Panc1 (cell line): ENCODE measurements around the gene UCMA. TPM values are rescaled to one million over a fixed set of nuclear protein-coding genes. Genes with fewer than 3 reads are reported as not detected.

Source experiments
- ATAC-seq: fragments of 200-7000 bp; cut with Tn5 transposase; 2 replicates; pipeline ENCODE4 v1.9.1; 2020; ENCODE audit warnings: mild to moderate bottlenecking, moderate library complexity
- BruUV-seq: library from RNA; stranded (reverse); fragments of 400-500 nt; replicated peaks from 2 replicates; lab custom pipeline; 2021; lab: Mats Ljungman, UMichigan
- CTCF ChIA-PET: fragments of 300-600 bp; sonication (Branson Sonifier 250); formaldehyde crosslinking; loops from one replicate; lab custom pipeline; 2022; ENCODE audit warnings: antibody characterized with exemption; lab: Charles Lee
- POLR2A ChIA-PET: fragments of 300-600 bp; sonication (Branson Sonifier 250); formaldehyde crosslinking; loops from one replicate; lab custom pipeline; 2022; ENCODE audit warnings: antibody characterized with exemption; lab: Charles Lee
- DNase-seq: peaks from one replicate; pipeline ENCODE4 v3.0.0-alpha.2; 2010; ENCODE audit warnings: low read depth, low spot score
- H3K27ac ChIP-seq: 2 replicates; pipeline ENCODE4 v1.5.1; 2011; ENCODE audit warnings: mild to moderate bottlenecking, low read length, inconsistent platforms
- H3K27me3 ChIP-seq: fragments of 200-500 bp; sonication (Bioruptor generic); 2 replicates; pipeline ENCODE4 v1.6.0; 2014; ENCODE audit warnings: low read length, inconsistent platforms; ENCODE audit not compliant: control insufficient read depth, insufficient read depth
- H3K36me3 ChIP-seq: fragments of 200-500 bp; sonication (Bioruptor generic); 2 replicates; pipeline ENCODE4 v1.5.1; 2014; ENCODE audit warnings: inconsistent platforms, mild to moderate bottlenecking, low read length, moderate library complexity; ENCODE audit not compliant: control insufficient read depth, insufficient read depth
- H3K4me1 ChIP-seq: 2 replicates; pipeline ENCODE4 v1.5.1; 2011; ENCODE audit warnings: inconsistent platforms, mild to moderate bottlenecking, low read length, moderate library complexity; ENCODE audit not compliant: control insufficient read depth, insufficient read depth
- H3K4me3 ChIP-seq, 2 experiments: 2 replicates each; pipeline ENCODE4 v1.5.1; 2011 to 2012; ENCODE audit warnings: low read depth in 2 of 2, low read length in 2 of 2, mild to moderate bottlenecking in 2 of 2, inconsistent platforms in 1 of 2, moderate library complexity in 1 of 2
- H3K9me3 ChIP-seq: fragments of 200-500 bp; sonication (Bioruptor generic); 2 replicates; pipeline ENCODE4 v1.5.1; 2014; ENCODE audit warnings: low read depth, mild to moderate bottlenecking, inconsistent platforms, low read length, moderate library complexity; ENCODE audit not compliant: control insufficient read depth, insufficient read depth
- POLR2AphosphoS5 ChIP-seq: IDR thresholded peaks from 2 replicates; pipeline ENCODE4 v1.6.1; 2012; ENCODE audit warnings: mild to moderate bottlenecking, low read depth, low read length, moderate library complexity
- REST ChIP-seq, 2 experiments: IDR thresholded peaks; 2 replicates each; pipeline ENCODE4 v1.6.1; 2011 to 2012; ENCODE audit warnings: low read depth in 2 of 2, control low read depth in 1 of 2, low read length in 1 of 2, mild to moderate bottlenecking in 1 of 2, moderate library complexity in 1 of 2; ENCODE audit not compliant: insufficient read depth in 1 of 2
- SIN3A ChIP-seq: IDR thresholded peaks from 2 replicates; pipeline ENCODE4 v1.6.1; 2012; ENCODE audit warnings: low read depth, mild to moderate bottlenecking, low read length, moderate library complexity, borderline replicate concordance; ENCODE audit not compliant: insufficient read depth
- TCF7L2 ChIP-seq: IDR thresholded peaks from 2 replicates; pipeline ENCODE4 v1.6.1; 2011; ENCODE audit warnings: mild to moderate bottlenecking, low read depth, low read length, inconsistent platforms
- in situ Hi-C: cut with HindIII; loops from 2 replicates; pipeline ENCODE4 v1.10.0; 2016; ENCODE audit warnings: low sequenced_read_pairs, low pct_unique_long_range_greater_than_20kb
- intact Hi-C: fragments of 100-400 bp; cut with micrococcal nuclease; formaldehyde crosslinking; loops from one replicate; pipeline ENCODE4 v1.10.0; 2022; ENCODE audit not compliant: unreplicated experiment
- total RNA-seq: library from RNA; stranded (reverse); gene quantifications from one replicate; pipeline ENCODE4 v1.2.1, GENCODE V29; 2021; ENCODE audit not compliant: unreplicated experiment
- TF ChIP-seq, protein P1 (sequence below): fragments of 450-650 bp; IDR thresholded peaks from 2 replicates; pipeline ENCODE4 v1.5.1; 2017; ENCODE audit warnings: mild to moderate bottlenecking

UCMA gene
- total RNA-seq, 1 experiment from 2014 or later: not detected

DNA sequence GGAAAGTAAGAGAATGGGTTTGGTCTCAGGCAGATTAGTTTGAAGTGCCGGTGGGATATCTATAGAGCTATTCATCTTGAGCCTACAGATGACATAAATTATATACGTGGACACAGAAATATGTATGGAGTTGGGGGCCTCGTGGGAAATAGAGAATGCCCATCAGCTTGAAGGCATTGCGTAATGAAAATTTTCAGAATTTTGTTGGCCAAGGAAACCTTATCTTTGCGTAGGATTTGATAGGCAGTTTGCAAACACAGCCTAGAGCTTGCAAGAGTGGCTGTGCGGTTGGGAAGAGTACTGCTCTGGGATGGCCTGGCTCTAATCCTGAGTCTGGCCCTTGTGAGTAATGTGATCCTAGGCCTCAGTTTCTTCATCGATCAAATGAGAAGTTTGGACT is 40.5 kb downstream of the UCMA start:
- Histone ChIP-seq H3K9me3 (no peaks in the 10 kb centered on the region), H3K36me3 (peaks cover 2% of the 10 kb centered on the region; the same call in 1 of the 2 replicates), H3K27ac (no peak overlapping the region), H3K4me1 (no peaks in the 10 kb centered on the region), H3K4me3 (no peak overlapping the region), H3K27me3 (no peaks in the 10 kb centered on the region)
- ATAC-seq (no peak), DNase-seq (no peak)
- POLR2A ChIA-PET: interaction anchor here (1.0 kb wide), 1 partner anchor 109 kb away, joined by 10 read pairs; no protein-coding TSS in a partner anchor
- intact Hi-C loops (no loop called here), in situ Hi-C loops (no loop called here)
- TF ChIP-seq POLR2AphosphoS5 (no peak), REST (IDR thresholded peaks at IDR 0.05; ENCODE audit: insufficient read depth in 1 of 2, low read depth in 2 of 2, low read length in 1 of 2) (no peak), TCF7L2 (no peak), SIN3A (no peak)
- TF ChIP-seq, protein P1, sequence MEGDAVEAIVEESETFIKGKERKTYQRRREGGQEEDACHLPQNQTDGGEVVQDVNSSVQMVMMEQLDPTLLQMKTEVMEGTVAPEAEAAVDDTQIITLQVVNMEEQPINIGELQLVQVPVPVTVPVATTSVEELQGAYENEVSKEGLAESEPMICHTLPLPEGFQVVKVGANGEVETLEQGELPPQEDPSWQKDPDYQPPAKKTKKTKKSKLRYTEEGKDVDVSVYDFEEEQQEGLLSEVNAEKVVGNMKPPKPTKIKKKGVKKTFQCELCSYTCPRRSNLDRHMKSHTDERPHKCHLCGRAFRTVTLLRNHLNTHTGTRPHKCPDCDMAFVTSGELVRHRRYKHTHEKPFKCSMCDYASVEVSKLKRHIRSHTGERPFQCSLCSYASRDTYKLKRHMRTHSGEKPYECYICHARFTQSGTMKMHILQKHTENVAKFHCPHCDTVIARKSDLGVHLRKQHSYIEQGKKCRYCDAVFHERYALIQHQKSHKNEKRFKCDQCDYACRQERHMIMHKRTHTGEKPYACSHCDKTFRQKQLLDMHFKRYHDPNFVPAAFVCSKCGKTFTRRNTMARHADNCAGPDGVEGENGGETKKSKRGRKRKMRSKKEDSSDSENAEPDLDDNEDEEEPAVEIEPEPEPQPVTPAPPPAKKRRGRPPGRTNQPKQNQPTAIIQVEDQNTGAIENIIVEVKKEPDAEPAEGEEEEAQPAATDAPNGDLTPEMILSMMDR: no peak
- CTCF ChIA-PET: no interaction called here
- no TSS peak for BruUV-seq

DNA sequence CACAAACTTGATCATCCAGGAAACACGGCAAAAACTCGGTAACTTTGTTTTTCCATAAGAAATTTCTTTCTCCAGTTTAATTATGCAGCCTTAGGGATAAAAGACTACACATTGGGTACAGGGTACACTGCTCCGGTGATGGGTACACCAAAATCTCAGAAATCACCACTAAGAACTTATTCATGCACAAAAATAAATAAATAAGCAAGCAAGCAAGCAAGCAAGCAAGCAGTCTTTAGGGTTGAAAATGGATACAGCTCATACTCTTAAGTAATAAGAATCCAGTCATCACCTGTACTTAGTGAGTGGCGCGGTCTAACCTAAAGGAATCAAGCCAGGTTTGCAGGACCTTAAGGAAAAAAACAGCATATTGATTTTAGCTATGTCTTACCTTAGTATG is 42.8 kb downstream of the UCMA start:
- no peaks in the 10 kb centered on the region for H3K27me3 ChIP-seq
- H3K4me3 ChIP-seq: no peak overlapping the region
- BruUV-seq: no TSS peak
- H3K4me1 ChIP-seq: no peaks in the 10 kb centered on the region
- intact Hi-C loops: no loop called here
- in situ Hi-C loops: no loop called here
- ChIA-PET CTCF (no interaction called here), POLR2A (no interaction called here)
- H3K36me3 ChIP-seq: peaks cover 2% of the 10 kb centered on the region; the same call in 1 of the 2 replicates
- ATAC-seq (no peak), DNase-seq (no peak)
- no peak overlapping the region for H3K27ac ChIP-seq
- no peaks in the 10 kb centered on the region for H3K9me3 ChIP-seq
- TF ChIP-seq REST (IDR thresholded peaks at IDR 0.05; ENCODE audit: insufficient read depth in 1 of 2, low read depth in 2 of 2, low read length in 1 of 2) (no peak), TCF7L2 (no peak), POLR2AphosphoS5 (no peak), SIN3A (no peak)
- TF ChIP-seq, protein P1: no peak
